Femur (tissue), 1 donor: ENCODE data around the gene ERAP2.
"Not testable (repeated sequence)": the region's sequence is repeated elsewhere in the genome, so short reads cannot be mapped to it uniquely, and the experiment has no call there.

Experiments used
- DNase-seq: peaks from one replicate; pipeline ENCODE4 v3.0.0-alpha.2; 2017

Gene ERAP2

GRCh38 chr5:96901384-96901783 is 25.1 kb downstream of the ERAP2 start:
- DNase-seq, result no peak

GRCh38 chr5:96901841-96902240 is 25.5 kb downstream of the ERAP2 start:
- DNase-seq, result no peak

- DNase-seq, result no peak
These were observed 26.6 kb downstream of the ERAP2 start for GRCh38 chr5:96902876-96903275.

- no peak for DNase-seq
These were observed 27.0 kb downstream of the ERAP2 start for GRCh38 chr5:96903300-96903699.

- no peak for DNase-seq
These were observed 28.0 kb downstream of the ERAP2 start for GRCh38 chr5:96904054-96904931.

- no peak for DNase-seq
These were observed 29.6 kb downstream of the ERAP2 start for GRCh38 chr5:96905864-96906263.

GRCh38 chr5:96909003-96909402 is 32.7 kb downstream of the ERAP2 start:
- DNase-seq, result no peak

- DNase-seq, result no peak
These were observed 33.1 kb downstream of the ERAP2 start for GRCh38 chr5:96909435-96909834.

- no peak for DNase-seq
These were observed 34.8 kb downstream of the ERAP2 start for GRCh38 chr5:96911139-96911538.

GRCh38 chr5:96913233-96913632 is 36.9 kb downstream of the ERAP2 start:
- no peak for DNase-seq

GRCh38 chr5:96919754-96920197 is 43.5 kb downstream of the ERAP2 start:
- DNase-seq, result no peak

GRCh38 chr5:96920744-96921355 is 44.5 kb downstream of the ERAP2 start:
- DNase-seq, result no peak

GRCh38 chr5:96922499-96923244 is 46.4 kb downstream of the ERAP2 start:
- no peak for DNase-seq

GRCh38 chr5:96924016-96924443 is 47.7 kb downstream of the ERAP2 start:
- no peak for DNase-seq

GRCh38 chr5:96926276-96926675 is 50.0 kb downstream of the ERAP2 start:
- no peak for DNase-seq

GRCh38 chr5:96927008-96927407 is 50.7 kb downstream of the ERAP2 start:
- no peak for DNase-seq

- no peak for DNase-seq
These were observed 52.8 kb downstream of the ERAP2 start for GRCh38 chr5:96928931-96929708.

GRCh38 chr5:96930058-96930457 is 53.8 kb downstream of the ERAP2 start:
- no peak for DNase-seq

GRCh38 chr5:96930589-96930988 is 54.3 kb downstream of the ERAP2 start:
- no peak for DNase-seq

GRCh38 chr5:96931037-96931436 is 54.7 kb downstream of the ERAP2 start:
- DNase-seq, result not testable (repeated sequence)

- no peak for DNase-seq
These were observed 55.3 kb downstream of the ERAP2 start for GRCh38 chr5:96931605-96932004.

GRCh38 chr5:96932026-96932425 is 55.7 kb downstream of the ERAP2 start:
- no peak for DNase-seq
